GM18526 (cell line): ENCODE data around the gene FARP1.

Experiments
- POLR2A ChIP-seq: IDR thresholded peaks from 3 replicates; pipeline ENCODE4 v1.6.1; 2011; ENCODE audit not compliant: insufficient read length; ENCODE audit errors: extremely low read depth

Gene FARP1

DNA sequence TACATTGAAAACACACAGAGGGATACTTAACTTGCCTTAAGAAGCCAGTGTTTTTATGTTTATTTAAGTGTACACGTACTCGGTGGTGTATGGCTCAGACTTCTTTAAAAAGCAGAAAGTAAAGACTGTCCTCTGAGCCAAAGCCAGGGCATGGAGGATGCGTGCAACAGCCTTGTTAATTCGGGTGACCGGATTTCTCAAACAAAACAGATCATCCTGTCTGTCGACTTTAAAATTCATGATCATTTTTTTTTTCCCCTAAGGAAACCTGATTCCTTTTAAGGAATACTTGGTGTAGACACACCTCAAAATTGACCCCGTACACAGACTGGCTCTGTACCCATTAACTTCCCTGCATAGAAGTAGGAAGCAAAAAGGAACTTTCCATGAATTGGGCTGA is 158.8 kb downstream of the FARP1 start:
- TF ChIP-seq POLR2A: no peak

DNA sequence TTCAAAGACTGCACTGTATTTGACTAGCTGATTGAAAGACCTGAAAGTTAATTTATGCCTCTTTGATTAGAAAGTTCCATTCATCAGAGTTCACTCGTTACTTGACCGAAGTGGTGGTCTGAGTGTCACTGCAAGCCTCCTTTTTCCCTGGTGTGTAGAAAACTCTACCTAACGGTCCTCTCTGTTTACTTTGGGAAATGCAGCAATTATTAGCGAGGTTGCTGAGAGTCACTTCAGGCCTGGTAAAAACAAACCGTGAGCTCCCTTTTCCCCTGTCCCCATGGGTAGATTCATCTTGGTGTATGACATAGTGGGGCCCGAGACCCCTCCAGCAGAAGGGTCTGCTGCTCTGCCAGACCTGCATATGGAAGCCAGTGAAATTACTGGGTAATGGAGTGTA is 161.0 kb downstream of the FARP1 start:
- TF ChIP-seq POLR2A: no peak

GRCh38 chr13:98305670-98306069 is 162.8 kb downstream of the FARP1 start:
- no peak for TF ChIP-seq POLR2A

DNA sequence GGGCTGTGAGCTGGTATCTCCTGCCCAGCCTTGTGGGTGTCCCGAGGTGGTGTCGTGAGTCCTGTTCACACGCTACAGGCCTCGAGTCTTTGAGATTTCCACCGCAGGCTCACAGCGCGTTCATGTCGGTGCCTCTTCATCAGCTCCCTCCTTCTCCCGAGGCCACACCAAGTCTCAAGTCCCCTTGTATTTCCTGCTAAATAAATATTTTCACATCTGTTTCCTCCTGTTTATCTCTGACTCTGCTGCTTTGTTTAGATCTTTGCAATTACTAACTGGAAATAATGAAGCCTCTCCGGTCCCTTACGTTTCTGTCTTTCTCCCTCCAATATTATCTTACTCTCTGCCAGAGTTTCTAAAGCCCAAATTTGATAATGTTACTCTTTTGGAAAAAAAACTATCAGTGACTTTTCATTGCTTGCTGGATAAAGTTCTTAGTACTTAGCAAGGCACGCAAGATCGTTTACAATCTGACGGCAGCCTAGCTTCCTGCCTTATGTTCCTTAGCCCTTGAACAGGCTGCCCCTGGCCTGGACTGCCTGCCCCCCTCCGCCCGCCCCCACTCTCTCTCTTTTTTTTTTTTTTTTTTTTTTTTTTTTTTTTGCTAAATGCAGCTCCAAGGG is 164.7 kb downstream of the FARP1 start:
- TF ChIP-seq POLR2A: no peak

- no peak for TF ChIP-seq POLR2A
Observed at GRCh38 chr13:98308086-98308911, 165.4 kb downstream of the FARP1 start.

GRCh38 chr13:98309569-98310335 is 166.9 kb downstream of the FARP1 start:
- no peak for TF ChIP-seq POLR2A

GRCh38 chr13:98310485-98311199 is 167.7 kb downstream of the FARP1 start:
- no peak for TF ChIP-seq POLR2A

DNA sequence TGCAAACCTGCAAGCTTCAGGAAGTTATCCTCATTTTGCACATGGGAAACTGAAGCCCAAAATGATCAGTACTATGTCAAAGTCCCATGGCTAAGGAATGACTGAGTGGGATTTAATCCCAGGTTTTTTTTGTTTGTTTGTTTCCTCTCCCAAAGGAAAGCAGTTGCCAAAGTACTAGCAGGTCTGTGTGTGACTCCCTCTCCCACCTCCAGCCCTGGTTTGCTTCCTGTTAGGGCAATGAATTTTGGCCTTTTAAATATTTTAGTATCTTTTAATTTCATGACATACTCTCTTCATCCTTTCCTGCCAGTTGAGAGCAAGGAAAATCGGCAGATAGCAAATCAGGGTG is 168.3 kb downstream of the FARP1 start:
- no peak for TF ChIP-seq POLR2A

DNA sequence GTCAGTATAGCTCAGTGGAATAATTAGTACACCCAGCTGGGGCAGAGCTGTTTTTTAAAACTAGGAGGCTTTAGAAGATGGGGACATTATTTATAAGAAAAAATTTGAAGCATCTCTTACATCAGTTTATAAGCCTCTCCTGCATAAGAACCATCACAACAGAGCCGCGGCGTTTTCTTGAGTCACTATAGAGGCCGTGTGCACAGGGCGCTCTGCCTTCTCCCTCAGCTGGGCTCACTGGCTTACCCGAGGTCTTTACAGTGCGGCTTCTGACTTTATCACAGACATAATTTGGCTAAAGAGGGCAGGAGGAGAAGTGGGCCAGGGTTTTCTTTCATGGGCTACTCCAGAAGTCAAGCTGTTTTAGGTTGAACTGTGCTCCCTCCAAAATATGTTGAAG is 169.7 kb downstream of the FARP1 start:
- no peak for TF ChIP-seq POLR2A

- TF ChIP-seq POLR2A: no peak
Observed at GRCh38 chr13:98313023-98313921, 170.4 kb downstream of the FARP1 start.

DNA sequence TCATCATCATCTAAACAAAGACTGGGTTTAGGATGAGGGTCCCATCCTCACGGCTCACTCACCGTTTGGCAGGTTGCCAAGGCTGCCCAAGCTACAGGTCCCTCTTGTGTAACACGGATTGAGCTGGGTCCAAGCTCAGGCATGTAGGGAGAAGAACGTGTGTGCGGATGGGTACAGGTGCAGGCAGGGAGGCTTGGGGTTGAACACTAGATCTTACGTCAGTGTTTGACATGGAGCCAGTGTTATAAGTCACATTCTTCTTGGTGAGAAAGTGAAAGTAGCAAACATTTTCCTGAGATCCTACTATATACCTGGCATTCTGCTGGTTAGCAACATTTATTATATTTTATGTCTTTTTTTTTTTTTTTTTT is 171.0 kb downstream of the FARP1 start:
- TF ChIP-seq POLR2A: no peak

DNA sequence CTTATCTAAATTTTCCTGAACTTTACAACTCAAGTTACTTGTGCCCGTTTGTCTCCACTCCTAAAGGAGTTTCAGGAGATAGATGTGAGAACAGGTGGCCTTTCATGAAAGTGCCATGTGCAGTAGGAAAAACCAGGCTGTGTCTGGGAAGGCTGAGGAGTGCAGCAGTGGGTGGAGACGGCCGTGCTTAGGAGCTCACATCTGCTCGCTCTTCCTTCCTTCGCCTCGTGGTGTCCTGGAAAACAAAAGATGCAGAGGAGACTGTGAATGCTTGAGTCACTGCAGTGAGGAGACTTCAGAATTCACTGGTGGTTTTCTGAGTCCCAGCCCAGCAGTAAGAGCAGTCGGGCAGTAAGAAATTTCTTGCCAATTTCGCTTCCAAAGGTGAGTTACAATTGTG is 172.6 kb downstream of the FARP1 start:
- TF ChIP-seq POLR2A: no peak

DNA sequence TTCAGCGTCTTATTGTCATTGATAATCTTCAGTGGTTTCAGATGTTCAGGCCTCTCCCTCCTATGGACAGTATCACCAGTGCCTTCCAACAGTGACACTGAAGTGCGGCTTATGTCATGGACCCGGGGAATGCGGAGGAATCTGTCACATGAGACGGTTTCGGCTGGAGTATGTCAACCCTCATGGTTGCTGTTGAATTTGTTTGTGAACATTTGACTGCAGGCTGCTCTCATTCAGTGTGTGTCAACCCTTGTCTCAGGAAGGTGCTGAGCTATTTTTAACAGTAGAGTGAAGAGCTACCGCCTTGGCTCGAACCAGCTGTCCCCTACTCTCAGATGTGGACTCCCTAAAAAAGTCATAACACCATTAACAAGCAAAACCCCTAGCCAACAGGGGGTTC is 173.0 kb downstream of the FARP1 start:
- no peak for TF ChIP-seq POLR2A

DNA sequence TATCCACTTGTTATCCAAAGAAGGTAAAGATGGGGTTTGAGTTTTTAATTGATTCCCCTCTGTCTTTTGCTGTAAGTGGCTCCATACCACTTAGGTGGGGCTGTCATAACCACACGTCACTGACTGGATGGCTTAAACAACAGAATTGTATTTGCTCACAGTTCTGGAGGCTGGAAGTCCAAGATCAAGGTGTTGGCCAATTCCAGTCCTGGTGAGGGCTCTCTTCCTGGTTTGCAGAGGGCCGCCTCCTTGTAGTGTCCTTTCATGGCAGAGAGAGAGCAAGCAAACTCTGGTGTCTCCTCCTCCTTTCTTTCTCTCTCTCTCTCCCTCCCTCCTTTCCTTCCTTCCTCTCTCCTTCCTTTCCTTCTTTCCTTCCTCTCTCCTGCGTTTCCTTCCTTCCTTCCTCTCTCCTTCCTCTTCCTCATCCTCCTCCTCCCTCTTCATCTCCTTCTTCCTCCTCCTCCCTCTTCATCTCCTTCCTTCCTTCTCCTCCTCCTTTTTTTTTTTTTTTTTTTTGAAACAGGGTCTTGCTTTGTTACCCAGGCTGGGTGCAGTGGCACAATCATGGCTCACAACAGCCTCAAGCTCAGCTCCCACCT is 174.8 kb downstream of the FARP1 start:
- TF ChIP-seq POLR2A: no peak
